Peyer's patch (tissue), 4 donors: ENCODE measurements around the gene OR13J1. TPM values are rescaled to one million over a fixed set of nuclear protein-coding genes. Genes with fewer than 3 reads are reported as not detected.
A peak's percentile ranks its signal among the peaks of the same experiment; 100 is the strongest.

Experiments
- DNase-seq, 3 donors: peaks; one replicate each; pipeline ENCODE4 v3.0.0-alpha.2; 2017 to 2019
- H3K27ac ChIP-seq, 4 donors: fragments of 200-600 bp; sonication (generic); one replicate each; pipeline ENCODE4 v1.5.1; 2016 to 2019
- H3K27me3 ChIP-seq, 2 donors: fragments of 200-600 bp; sonication (generic); one replicate each; pipeline ENCODE4 v1.5.1; 2019
- H3K36me3 ChIP-seq, 3 donors: fragments of 200-600 bp; sonication (generic); one replicate each; pipeline ENCODE4 v1.5.1; 2016 to 2019
- H3K4me1 ChIP-seq, 4 donors: fragments of 200-600 bp; sonication (generic); one replicate each; pipeline ENCODE4 v1.5.1; 2016 to 2019
- H3K4me3 ChIP-seq, 4 donors: fragments of 200-600 bp; sonication (generic); 1 replicate in 3 of 4; 2 replicates in 1 of 4; pipeline ENCODE4 v1.5.1; 2016 to 2019; ENCODE audit warnings: mild to moderate bottlenecking in 1 of 4
- H3K9me3 ChIP-seq, 4 donors: fragments of 200-600 bp; sonication (generic); one replicate each; pipeline ENCODE4 v1.5.1; 2016 to 2019; ENCODE audit warnings: mild to moderate bottlenecking in 1 of 4
- CTCF ChIP-seq, 6 experiments: fragments of 450-650 bp in 4 of 6; fragments of 200-600 bp in 2 of 6; sonication (generic) in 1 of 6; IDR thresholded peaks; one replicate each; pipeline ENCODE4 v1.5.1; 2017 to 2019; ENCODE audit warnings: antibody characterized with exemption in 6 of 6, mild to moderate bottlenecking in 3 of 6, moderate library complexity in 1 of 6
- POLR2A ChIP-seq, 2 donors: fragments of 450-650 bp; IDR thresholded peaks; one replicate each; pipeline ENCODE4 v1.5.1; 2017; ENCODE audit warnings: antibody characterized with exemption in 2 of 2, mild to moderate bottlenecking in 2 of 2, moderate library complexity in 2 of 2
- total RNA-seq, 4 donors: library from RNA; depleted of rRNA; stranded (reverse); fragments of >200 nt; gene quantifications; one replicate each; pipeline ENCODE4 v1.1.0, GENCODE V29; 2016

The OR13J1 gene
- total RNA-seq, 4 donors from 2014 or later: not detected

DNA sequence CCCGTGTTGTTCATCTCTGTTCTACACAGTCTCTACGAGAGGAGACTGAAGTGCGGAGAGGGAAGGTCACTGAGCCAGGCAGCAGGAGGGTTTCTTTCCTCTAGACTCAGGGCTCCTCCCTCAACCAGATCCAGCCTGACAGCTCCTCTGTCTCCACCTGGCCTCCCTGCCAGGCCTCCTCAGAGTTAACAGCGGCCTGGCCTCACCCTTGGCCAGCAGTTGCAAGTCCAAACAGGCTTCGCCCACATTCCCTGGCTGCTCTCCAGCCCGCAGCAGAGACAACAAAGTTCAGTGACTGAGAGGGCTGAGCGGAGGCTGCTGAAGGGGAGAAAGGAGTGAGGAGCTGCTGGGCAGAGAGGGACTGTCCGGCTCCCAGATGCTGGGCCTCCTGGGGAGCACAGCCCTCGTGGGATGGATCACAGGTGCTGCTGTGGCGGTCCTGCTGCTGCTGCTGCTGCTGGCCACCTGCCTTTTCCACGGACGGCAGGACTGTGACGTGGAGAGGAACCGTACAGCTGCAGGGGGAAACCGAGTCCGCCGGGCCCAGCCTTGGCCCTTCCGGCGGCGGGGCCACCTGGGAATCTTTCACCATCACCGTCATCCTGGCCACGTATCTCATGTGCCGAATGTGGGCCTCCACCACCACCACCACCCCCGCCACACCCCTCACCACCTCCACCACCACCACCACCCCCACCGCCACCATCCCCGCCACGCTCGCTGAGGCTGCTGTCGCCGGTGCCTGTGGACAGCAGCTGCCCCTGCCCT is 35.9 kb upstream of the OR13J1 start, which contains the start of gene HRCT1:
Gene HRCT1, plus strand, starts transcription at position 291 of the 768 bp plus-strand sequence. Its CDS starts 86 bp downstream, at position 377.
- peak; percentile 38 to 95 (median 94) for DNase-seq
- H3K36me3 ChIP-seq: no peaks in the 10 kb centered on the region
- H3K27me3 ChIP-seq: no peaks in the 10 kb centered on the region
- peak within 1 kb of the TSS; percentile 70 to 97 (median 90) for H3K27ac ChIP-seq
- TF ChIP-seq POLR2A (IDR thresholded peaks at IDR 0.05) (peak; percentile 83 to 86), CTCF (IDR thresholded peaks at IDR 0.05) (peak in 1 of 6 experiments; percentile 14)
- peaks cover 7 to 79% (median 34%) of the 10 kb centered on the region in 4 donors for H3K4me1 ChIP-seq
- H3K9me3 ChIP-seq: no peaks in the 10 kb centered on the region
- peak within 1 kb of the TSS in 2 of 4 donors; percentile 40 to 52 for H3K4me3 ChIP-seq

- Histone ChIP-seq H3K27me3 (no peaks in the 10 kb centered on the region), H3K27ac (peak overlapping the region; percentile 70 to 97 (median 90)), H3K4me3 (peak overlapping the region in 1 of 4 donors; percentile 52), H3K36me3 (no peaks in the 10 kb centered on the region), H3K9me3 (no peaks in the 10 kb centered on the region), H3K4me1 (peaks cover 7 to 70% (median 32%) of the 10 kb centered on the region in 4 donors)
- peak in 2 of 3 donors; percentile 77 to 79 for DNase-seq
- peak in 1 of 6 experiments; percentile 2 for TF ChIP-seq CTCF (IDR thresholded peaks at IDR 0.05)
- peak in 1 of 2 donors; percentile 39 for TF ChIP-seq POLR2A (IDR thresholded peaks at IDR 0.05)
Measured at GRCh38 chr9:35905051-35905781, 35.0 kb upstream of the OR13J1 start.

GRCh38 chr9:35904338-35904737 is 34.1 kb upstream of the OR13J1 start:
- no peak overlapping the region for H3K4me3 ChIP-seq
- H3K27me3 ChIP-seq: no peaks in the 10 kb centered on the region
- H3K27ac ChIP-seq: peak overlapping the region in 1 of 4 donors; percentile 97

DNA sequence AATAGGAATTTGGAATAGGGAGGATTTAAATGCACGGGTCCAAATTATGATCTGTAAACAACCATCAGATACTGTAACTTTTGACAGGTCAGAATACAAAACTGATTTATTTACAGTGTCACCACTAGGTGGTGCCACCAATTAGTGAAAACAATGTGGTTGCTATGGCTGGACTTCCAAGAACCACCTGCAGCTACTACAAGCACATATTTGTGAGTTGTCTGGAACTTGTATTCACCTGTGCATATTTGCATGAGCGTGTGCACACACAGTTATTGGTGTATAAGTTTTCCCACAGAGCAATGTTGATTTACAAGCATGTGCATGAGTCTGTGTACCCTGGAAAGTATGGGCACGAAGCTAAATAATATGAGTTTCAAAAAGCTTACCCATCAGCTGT is 32.8 kb upstream of the OR13J1 start:
- Histone ChIP-seq H3K36me3 (no peaks in the 10 kb centered on the region), H3K27me3 (no peaks in the 10 kb centered on the region), H3K27ac (no peak overlapping the region), H3K4me1 (peaks cover 4 to 48% (median 14%) of the 10 kb centered on the region in 4 donors), H3K9me3 (no peaks in the 10 kb centered on the region), H3K4me3 (no peak overlapping the region)
- peak in 1 of 3 donors; percentile 69 for DNase-seq
- peak; percentile 65 to 96 (median 91) for TF ChIP-seq CTCF (IDR thresholded peaks at IDR 0.05)
- no peak for TF ChIP-seq POLR2A (IDR thresholded peaks at IDR 0.05)

More at GRCh38 chr9:35904338-35904737, 34.1 kb upstream of the OR13J1 start:
- Histone ChIP-seq H3K9me3 (no peaks in the 10 kb centered on the region), H3K36me3 (no peaks in the 10 kb centered on the region), H3K4me1 (peaks cover 7 to 61% (median 24%) of the 10 kb centered on the region in 4 donors)
- TF ChIP-seq CTCF (IDR thresholded peaks at IDR 0.05) (no peak), POLR2A (IDR thresholded peaks at IDR 0.05) (no peak)
- no peak for DNase-seq

GRCh38 chr9:35899021-35899420 is 28.8 kb upstream of the OR13J1 start:
- no peaks in the 10 kb centered on the region for H3K9me3 ChIP-seq
- no peaks in the 10 kb centered on the region for H3K27me3 ChIP-seq
- H3K4me1 ChIP-seq: peaks cover 0 to 8% (median 0%) of the 10 kb centered on the region in 4 donors
- H3K36me3 ChIP-seq: no peaks in the 10 kb centered on the region
- H3K4me3 ChIP-seq: no peak overlapping the region
- DNase-seq: no peak
- TF ChIP-seq POLR2A (IDR thresholded peaks at IDR 0.05) (no peak), CTCF (IDR thresholded peaks at IDR 0.05) (no peak)
- H3K27ac ChIP-seq: no peak overlapping the region
